HCT116 (cell line): Measurements from ENCODE around the gene PGR. TPM values are rescaled to one million over a fixed set of nuclear protein-coding genes. Genes with fewer than 3 reads are reported as not detected.

Source experiments
- ATAC-seq: fragments of 200-7000 bp; cut with Tn5 transposase; 2 replicates; pipeline ENCODE4 v1.9.1; 2020; ENCODE audit warnings: mild to moderate bottlenecking, moderate library complexity
- BruUV-seq: library from RNA; stranded (reverse); fragments of 400-500 nt; replicated peaks from 2 replicates; lab custom pipeline; 2021; lab: Mats Ljungman, UMichigan
- CTCF ChIA-PET: fragments of 300-600 bp; sonication (Branson Sonifier 250); formaldehyde crosslinking; loops from one replicate; lab custom pipeline; 2021; ENCODE audit warnings: antibody characterized with exemption; lab: Charles Lee
- POLR2A ChIA-PET: fragments of 300-600, 350-600 bp; sonication (Branson Sonifier 250); formaldehyde crosslinking; loops from one replicate; lab custom pipeline; 2021; ENCODE audit warnings: antibody characterized with exemption; lab: Charles Lee
- RAD21 ChIA-PET, 2 experiments: fragments of 300-600 bp; sonication (Branson Sonifier 250); formaldehyde crosslinking; loops; one replicate each; lab custom pipeline; 2023; ENCODE audit warnings: low total read pairs in 2 of 2; ENCODE audit not compliant: uncharacterized antibody in 2 of 2, unreplicated experiment in 2 of 2, low non-redundant PET in 1 of 2; lab: Charles Lee
- DNase-seq: peaks from one replicate; pipeline ENCODE4 v3.0.0-alpha.2; 2010; ENCODE audit warnings: low read depth, low spot score
- H2AFZ ChIP-seq: fragments of 200-600 bp; shearing (Covaris generic), sonication (generic); 2 replicates; pipeline ENCODE4 v1.6.1; 2017; ENCODE audit warnings: low read depth, mixed run types, mixed read lengths, antibody characterized with exemption, low read length; ENCODE audit not compliant: poor library complexity, severe bottlenecking
- H3K27ac ChIP-seq: 2 replicates; pipeline ENCODE4 v1.5.1; 2012; ENCODE audit warnings: low read depth, low read length
- H3K27me3 ChIP-seq: fragments of 200-600 bp; sonication (generic); 2 replicates; pipeline ENCODE4 v1.6.1; 2016; ENCODE audit warnings: mixed run types, low read length, mixed read lengths; ENCODE audit not compliant: insufficient read depth
- H3K36me3 ChIP-seq, 2 experiments: fragments of 200-500 bp in 1 of 2; fragments of 200-600 bp in 1 of 2; sonication (Bioruptor generic) in 1 of 2; sonication (generic) in 1 of 2; 2 replicates each; pipeline versions ENCODE4 v1.5.1 to v1.6.1; 2014 to 2016; ENCODE audit warnings: low read length in 2 of 2, inconsistent platforms in 1 of 2, mixed read lengths in 1 of 2, mixed run types in 1 of 2; ENCODE audit not compliant: insufficient read depth in 2 of 2, control insufficient read depth in 1 of 2
- H3K4me1 ChIP-seq, 2 experiments: fragments of 200-600 bp in 1 of 2; sonication (generic) in 1 of 2; 2 replicates each; pipeline versions ENCODE4 v1.5.1 to v1.6.1; 2012 to 2017; ENCODE audit warnings: low read length in 2 of 2, inconsistent platforms in 1 of 2, mild to moderate bottlenecking in 1 of 2, mixed read lengths in 1 of 2, mixed run types in 1 of 2, moderate library complexity in 1 of 2; ENCODE audit not compliant: insufficient read depth in 2 of 2, control insufficient read depth in 1 of 2
- H3K4me2 ChIP-seq: fragments of 200-600 bp; sonication (generic); 2 replicates; pipeline ENCODE4 v1.6.1; 2017; ENCODE audit warnings: mixed run types, low read length, mixed read lengths
- H3K4me3 ChIP-seq, 2 experiments: fragments of 200-600 bp in 1 of 2; sonication (generic) in 1 of 2; replicated peaks in 1 of 2; 2 replicates each; pipeline ENCODE4 v1.5.1; 2011 to 2016; ENCODE audit warnings: low read length in 2 of 2, control low read depth in 1 of 2, low read depth in 1 of 2, mild to moderate bottlenecking in 1 of 2, mixed read lengths in 1 of 2, mixed run types in 1 of 2
- H3K79me2 ChIP-seq: fragments of 200-600 bp; sonication (generic); 2 replicates; pipeline ENCODE4 v1.6.1; 2017; ENCODE audit warnings: mild to moderate bottlenecking, mixed run types, low read length, moderate library complexity, mixed read lengths; ENCODE audit not compliant: insufficient read depth
- H3K9ac ChIP-seq: fragments of 200-600 bp; sonication (generic); 2 replicates; pipeline ENCODE4 v1.6.1; 2016; ENCODE audit warnings: low read length, mixed read lengths
- H3K9me2 ChIP-seq: fragments of 200-600 bp; sonication (generic), shearing (Covaris generic); 2 replicates; pipeline ENCODE4 v1.6.1; 2017; ENCODE audit warnings: mixed run types, mild to moderate bottlenecking, moderate library complexity; ENCODE audit not compliant: insufficient read depth
- H3K9me3 ChIP-seq, 2 experiments: fragments of 200-500 bp in 1 of 2; fragments of 200-600 bp in 1 of 2; sonication (Bioruptor generic) in 1 of 2; sonication (generic) in 1 of 2; 2 replicates each; pipeline ENCODE4 v1.6.1; 2014 to 2017; ENCODE audit warnings: low read length in 2 of 2, mixed read lengths in 2 of 2, inconsistent platforms in 1 of 2, low read depth in 1 of 2, mild to moderate bottlenecking in 1 of 2, mixed run types in 1 of 2, moderate library complexity in 1 of 2; ENCODE audit not compliant: control insufficient read depth in 1 of 2, insufficient read depth in 1 of 2
- H4K20me1 ChIP-seq: fragments of 200-600 bp; sonication (generic), shearing (Covaris generic); 2 replicates; pipeline ENCODE4 v1.6.1; 2017; ENCODE audit warnings: mixed run types, mild to moderate bottlenecking, moderate library complexity; ENCODE audit not compliant: insufficient read depth
- ATF3 ChIP-seq: IDR thresholded peaks from 2 replicates; pipeline ENCODE4 v1.6.1; 2012
- CBX3 ChIP-seq: IDR thresholded peaks from 2 replicates; pipeline ENCODE4 v1.6.1; 2012; ENCODE audit warnings: low read depth
- ELF1 ChIP-seq: IDR thresholded peaks from 2 replicates; pipeline ENCODE4 v1.6.1; 2012; ENCODE audit warnings: low read depth, borderline replicate concordance
- FOSL1 ChIP-seq: IDR thresholded peaks from 2 replicates; pipeline ENCODE4 v1.6.1; 2012; ENCODE audit warnings: low read depth
- RAD21 ChIP-seq: IDR thresholded peaks from 2 replicates; pipeline ENCODE4 v1.6.1; 2012; ENCODE audit warnings: low read depth, mild to moderate bottlenecking
- SIN3A ChIP-seq: IDR thresholded peaks from 2 replicates; pipeline ENCODE4 v1.6.1; 2012; ENCODE audit warnings: low read depth
- TCF7L2 ChIP-seq: IDR thresholded peaks from 2 replicates; pipeline ENCODE4 v1.7.0; 2011; ENCODE audit warnings: borderline replicate concordance, inconsistent platforms; ENCODE audit not compliant: insufficient read depth, insufficient read length; ENCODE audit errors: extremely low read depth
- intact Hi-C: fragments of 100-400 bp; cut with micrococcal nuclease; formaldehyde crosslinking; loops from 2 replicates; pipeline ENCODE4 v1.10.0; 2022
- total RNA-seq: library from RNA; stranded (reverse); gene quantifications from one replicate; pipeline ENCODE4 v1.2.1, GENCODE V29; 2021; ENCODE audit not compliant: unreplicated experiment
- TF ChIP-seq, protein P1 (sequence below): IDR thresholded peaks from 2 replicates; pipeline ENCODE4 v1.6.1; 2012; ENCODE audit warnings: low read depth

Gene PGR
- total RNA-seq, 1 experiment from 2014 or later = not detected

GRCh38 chr11:101048479-101048878 is 81.1 kb downstream of the PGR start:
- no peak overlapping the region for H3K4me3 ChIP-seq
- TF ChIP-seq, protein P1, sequence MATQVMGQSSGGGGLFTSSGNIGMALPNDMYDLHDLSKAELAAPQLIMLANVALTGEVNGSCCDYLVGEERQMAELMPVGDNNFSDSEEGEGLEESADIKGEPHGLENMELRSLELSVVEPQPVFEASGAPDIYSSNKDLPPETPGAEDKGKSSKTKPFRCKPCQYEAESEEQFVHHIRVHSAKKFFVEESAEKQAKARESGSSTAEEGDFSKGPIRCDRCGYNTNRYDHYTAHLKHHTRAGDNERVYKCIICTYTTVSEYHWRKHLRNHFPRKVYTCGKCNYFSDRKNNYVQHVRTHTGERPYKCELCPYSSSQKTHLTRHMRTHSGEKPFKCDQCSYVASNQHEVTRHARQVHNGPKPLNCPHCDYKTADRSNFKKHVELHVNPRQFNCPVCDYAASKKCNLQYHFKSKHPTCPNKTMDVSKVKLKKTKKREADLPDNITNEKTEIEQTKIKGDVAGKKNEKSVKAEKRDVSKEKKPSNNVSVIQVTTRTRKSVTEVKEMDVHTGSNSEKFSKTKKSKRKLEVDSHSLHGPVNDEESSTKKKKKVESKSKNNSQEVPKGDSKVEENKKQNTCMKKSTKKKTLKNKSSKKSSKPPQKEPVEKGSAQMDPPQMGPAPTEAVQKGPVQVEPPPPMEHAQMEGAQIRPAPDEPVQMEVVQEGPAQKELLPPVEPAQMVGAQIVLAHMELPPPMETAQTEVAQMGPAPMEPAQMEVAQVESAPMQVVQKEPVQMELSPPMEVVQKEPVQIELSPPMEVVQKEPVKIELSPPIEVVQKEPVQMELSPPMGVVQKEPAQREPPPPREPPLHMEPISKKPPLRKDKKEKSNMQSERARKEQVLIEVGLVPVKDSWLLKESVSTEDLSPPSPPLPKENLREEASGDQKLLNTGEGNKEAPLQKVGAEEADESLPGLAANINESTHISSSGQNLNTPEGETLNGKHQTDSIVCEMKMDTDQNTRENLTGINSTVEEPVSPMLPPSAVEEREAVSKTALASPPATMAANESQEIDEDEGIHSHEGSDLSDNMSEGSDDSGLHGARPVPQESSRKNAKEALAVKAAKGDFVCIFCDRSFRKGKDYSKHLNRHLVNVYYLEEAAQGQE = no peak
- TF ChIP-seq RAD21 (no peak), FOSL1 (no peak), CBX3 (no peak), ELF1 (no peak), ATF3 (no peak), TCF7L2 (no peak), SIN3A (no peak)
- no peak for DNase-seq
- no peaks in the 10 kb centered on the region for H3K9me2 ChIP-seq
- intact Hi-C loops = no loop called here
- no peak overlapping the region for H2AFZ ChIP-seq
- no peaks in the 10 kb centered on the region for H3K79me2 ChIP-seq
- H3K36me3 ChIP-seq = no peaks in the 10 kb centered on the region
- H3K9me3 ChIP-seq = no peaks in the 10 kb centered on the region
- no peak for ATAC-seq
- ChIA-PET RAD21 (no interaction called here), CTCF (no interaction called here), POLR2A (no interaction called here)
- no TSS peak for BruUV-seq
- no peaks in the 10 kb centered on the region for H3K27me3 ChIP-seq
- H4K20me1 ChIP-seq = no peaks in the 10 kb centered on the region
- no peak overlapping the region for H3K4me2 ChIP-seq
- no peak overlapping the region for H3K9ac ChIP-seq
- H3K4me1 ChIP-seq = no peaks in the 10 kb centered on the region
- H3K27ac ChIP-seq = no peak overlapping the region
